Natural killer cell (primary cell): ENCODE results near the gene NLRP7. TPM values are rescaled to one million over a fixed set of nuclear protein-coding genes. Genes with fewer than 3 reads are reported as not detected.
"Not testable (repeated sequence)": the region's sequence is repeated elsewhere in the genome, so short reads cannot be mapped to it uniquely, and the experiment has no call there.

Experiments used
- ATAC-seq, 3 donors: fragments of 150-1000 bp in 2 of 3; fragments of 200-7000 bp in 1 of 3; cut with Tn5 transposase; 1 replicate in 1 of 3; 2 replicates in 2 of 3; pipeline ENCODE4 v1.10.0; 2021; ENCODE audit warnings: mild to moderate bottlenecking in 2 of 3, moderate library complexity in 2 of 3
- DNase-seq, 2 donors: peaks; one replicate each; pipeline versions ENCODE4 v3.0.0 to v3.0.0-alpha.2; 2013 to 2021; ENCODE audit warnings: mixed read lengths in 1 of 2
- H3K27ac ChIP-seq: one replicate; pipeline ENCODE4 v1.5.1; 2013; ENCODE audit warnings: mild to moderate bottlenecking, low read length
- H3K27me3 ChIP-seq: one replicate; pipeline ENCODE4 v1.6.1; 2013; ENCODE audit warnings: low read length; ENCODE audit not compliant: control insufficient read depth, insufficient read depth
- H3K36me3 ChIP-seq: one replicate; pipeline ENCODE4 v1.6.1; 2013; ENCODE audit warnings: low read length; ENCODE audit not compliant: control insufficient read depth, insufficient read depth
- H3K4me1 ChIP-seq: one replicate; pipeline ENCODE4 v1.6.1; 2013; ENCODE audit warnings: low read length; ENCODE audit not compliant: control insufficient read depth, insufficient read depth
- H3K4me3 ChIP-seq: one replicate; pipeline ENCODE4 v1.5.1; 2013; ENCODE audit warnings: low read length
- H3K9me3 ChIP-seq: one replicate; pipeline ENCODE4 v1.6.1; 2013; ENCODE audit warnings: low read length; ENCODE audit not compliant: control insufficient read depth, insufficient read depth
- H3K27ac Mint-ChIP-seq, 2 donors: one replicate each; pipeline ENCODE4 v1.8.0; 2022; ENCODE audit warnings: mild to moderate bottlenecking in 2 of 2, mixed read lengths in 2 of 2, moderate library complexity in 1 of 2
- H3K27me3 Mint-ChIP-seq, 2 donors: one replicate each; pipeline ENCODE4 v1.8.0; 2022; ENCODE audit warnings: low read depth in 2 of 2, mixed read lengths in 2 of 2
- H3K36me3 Mint-ChIP-seq: one replicate; pipeline ENCODE4 v1.8.0; 2022; ENCODE audit warnings: mixed read lengths
- H3K4me1 Mint-ChIP-seq, 2 donors: one replicate each; pipeline ENCODE4 v1.8.0; 2022; ENCODE audit warnings: mixed read lengths in 2 of 2
- H3K4me3 Mint-ChIP-seq: one replicate; pipeline ENCODE4 v1.8.0; 2022; ENCODE audit warnings: mild to moderate bottlenecking, moderate library complexity, mixed read lengths
- H3K9me3 Mint-ChIP-seq, 2 donors: one replicate each; pipeline ENCODE4 v1.8.0; 2022; ENCODE audit warnings: mixed read lengths in 2 of 2
- CTCF ChIP-seq: fragments of 200-600 bp; IDR thresholded peaks from one replicate; pipeline ENCODE4 v1.8.0; 2022; ENCODE audit warnings: antibody characterized with exemption
- WGBS: methylation state at CpG from one replicate; pipeline ENCODE4 v1.1.7; 2013; ENCODE audit warnings: missing lambda C conversion rate; ENCODE audit not compliant: insufficient coverage; 5-methylcytosine and 5-hydroxymethylcytosine counted together
- intact Hi-C: fragments of 100-400 bp; cut with micrococcal nuclease; formaldehyde crosslinking; loops from one replicate; pipeline ENCODE4 v1.14.2; 2022
- total RNA-seq, 4 donors: library from RNA; stranded (reverse); fragments of 120-200 nt in 1 of 4; gene quantifications; one replicate each; pipeline versions ENCODE4 v1.2.3 to v1.2.4, GENCODE V29; 2013 to 2022

The NLRP7 gene
- total RNA-seq, 3 donors from 2014 or later (not counting 1 experiment from before 2014, with no cell fraction given): not detected

- Histone ChIP-seq H3K4me3 (no peak overlapping the region), H3K27me3 (no peaks in the 10 kb centered on the region), H3K36me3 (no peaks in the 10 kb centered on the region), H3K4me1 (peaks cover under 1% of the 10 kb centered on the region), H3K9me3 (no peaks in the 10 kb centered on the region), H3K27ac (no peak overlapping the region)
- no peak for DNase-seq
- no peak for TF ChIP-seq CTCF
- Mint-ChIP-seq H3K27me3 (peaks cover 0 to 5% of the 10 kb centered on the region in 2 donors), H3K27ac (no peak overlapping the region), H3K4me3 (no peak overlapping the region), H3K4me1 (peaks cover 14 to 41% of the 10 kb centered on the region in 2 donors), H3K36me3 (no peaks in the 10 kb centered on the region), H3K9me3 (no peaks in the 10 kb centered on the region)
- intact Hi-C loops: no loop called here
- no peak for ATAC-seq
- WGBS: 100% methylated on average over 2 of the region's 2 CpGs
Measured at GRCh38 chr19:54896036-54896435, 51.3 kb downstream of the NLRP7 start.

- H3K36me3 ChIP-seq, H3K27me3 Mint-ChIP-seq, H3K4me3 ChIP-seq, ATAC-seq, H3K9me3 ChIP-seq, H3K36me3 Mint-ChIP-seq, H3K4me1 ChIP-seq, H3K4me3 Mint-ChIP-seq, H3K27me3 ChIP-seq, H3K27ac Mint-ChIP-seq, H3K9me3 Mint-ChIP-seq, DNase-seq, intact Hi-C loops, H3K27ac ChIP-seq: not testable (repeated sequence)
- WGBS: 93% methylated on average over 16 of the region's 16 CpGs
- H3K4me1 Mint-ChIP-seq: peaks cover 2 to 24% of the 10 kb centered on the region in 2 donors
Measured at GRCh38 chr19:54894106-54894505, 53.2 kb downstream of the NLRP7 start.

GRCh38 chr19:54893406-54893805, 53.9 kb downstream of the NLRP7 start:
- ATAC-seq: no peak
- 94% methylated on average over 7 of the region's 7 CpGs for WGBS
- no peaks in the 10 kb centered on the region for H3K9me3 Mint-ChIP-seq
- no peak overlapping the region for H3K27ac Mint-ChIP-seq
- no peak for TF ChIP-seq CTCF
- intact Hi-C loops: no loop called here
- Histone ChIP-seq H3K4me1 (no peaks in the 10 kb centered on the region), H3K27me3 (no peaks in the 10 kb centered on the region), H3K4me3 (no peak overlapping the region), H3K36me3 (no peaks in the 10 kb centered on the region), H3K27ac (no peak overlapping the region), H3K9me3 (no peaks in the 10 kb centered on the region)
- DNase-seq: no peak
- no peaks in the 10 kb centered on the region for H3K36me3 Mint-ChIP-seq
- H3K4me1 Mint-ChIP-seq: peaks cover 0 to 17% of the 10 kb centered on the region in 2 donors
- no peak overlapping the region for H3K4me3 Mint-ChIP-seq
- peaks cover 0 to under 1% of the 10 kb centered on the region in 2 donors for H3K27me3 Mint-ChIP-seq

GRCh38 chr19:54889566-54889965, 57.8 kb downstream of the NLRP7 start:
- no peaks in the 10 kb centered on the region for H3K4me1 ChIP-seq
- H3K9me3 Mint-ChIP-seq: no peaks in the 10 kb centered on the region
- no peaks in the 10 kb centered on the region for H3K27me3 ChIP-seq
- no peak for TF ChIP-seq CTCF
- no peak for ATAC-seq
- no peaks in the 10 kb centered on the region for H3K27me3 Mint-ChIP-seq
- H3K27ac Mint-ChIP-seq: no peak overlapping the region
- no peaks in the 10 kb centered on the region for H3K36me3 ChIP-seq
- 92% methylated on average over 11 of the region's 11 CpGs for WGBS
- no peaks in the 10 kb centered on the region for H3K36me3 Mint-ChIP-seq
- H3K4me3 ChIP-seq: no peak overlapping the region
- no peaks in the 10 kb centered on the region for H3K9me3 ChIP-seq
- H3K4me1 Mint-ChIP-seq: no peaks in the 10 kb centered on the region
- H3K4me3 Mint-ChIP-seq: no peak overlapping the region
- no peak for DNase-seq
- H3K27ac ChIP-seq: no peak overlapping the region
- intact Hi-C loops: loop anchor here (10.0 kb wide), 1 partner anchor 125 kb away; no protein-coding TSS in a partner anchor
